ENCODE results near the gene WDR75. TPM values are rescaled to one million over a fixed set of nuclear protein-coding genes. Genes with fewer than 3 reads are reported as not detected.

The WDR75 gene
- polyA plus RNA-seq, 1 donor (not counting 4 experiments of a cell fraction or from before 2014, with no cell fraction given) = 60.4 TPM

DNA sequence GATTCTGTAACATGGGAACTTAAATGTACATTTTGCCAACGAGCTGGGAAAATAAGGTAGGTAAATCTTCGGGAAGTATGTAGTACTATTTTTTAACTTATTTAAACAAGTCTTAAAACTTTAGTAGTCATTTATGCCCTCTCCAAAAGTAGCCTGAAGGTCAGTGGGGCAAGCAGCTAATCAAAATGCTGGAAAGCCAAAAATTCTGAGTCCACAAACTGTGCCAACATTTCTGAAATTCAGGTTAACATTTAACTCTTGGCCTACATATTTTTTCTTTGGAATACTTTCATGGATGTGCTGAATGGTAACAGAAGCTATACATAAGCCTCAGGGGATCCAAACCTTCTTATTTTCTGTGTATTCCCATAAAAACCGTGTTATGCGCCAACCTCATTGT is 26.3 kb downstream of the WDR75 start:
- FAIRE-seq (no peak), DNase-seq (ENCODE audit: low read depth, low spot score) (no peak)
- Histone ChIP-seq H3K27ac (ENCODE audit: control insufficient read depth, insufficient read depth, low read length) (no peak overlapping the region), H4K20me1 (ENCODE audit: control insufficient read depth, extremely low read depth, insufficient read depth, low read length) (no peaks in the 10 kb centered on the region), H3K36me3 (ENCODE audit: control insufficient read depth in 2 of 2, extremely low read depth in 1 of 2, insufficient read depth in 2 of 2, low read length in 2 of 2) (peaks cover 24 to 26% of the 10 kb centered on the region in 2 experiments), H3K9me1 (ENCODE audit: control insufficient read depth, extremely low read depth, insufficient read depth, low read length) (no peaks in the 10 kb centered on the region), H3K79me2 (ENCODE audit: control insufficient read depth, insufficient read depth, low read length) (no peaks in the 10 kb centered on the region), H3K4me3 (ENCODE audit: control insufficient read depth in 2 of 3, extremely low read depth in 1 of 3, insufficient read depth in 2 of 3, low read depth in 1 of 3, low read length in 3 of 3) (no peak overlapping the region), H3K4me2 (ENCODE audit: control insufficient read depth, extremely low read depth, insufficient read depth, low read depth, low read length) (no peak overlapping the region), H2AFZ (ENCODE audit: control insufficient read depth, low read length) (no peak overlapping the region), H3K27me3 (ENCODE audit: control insufficient read depth, extremely low read depth, insufficient read depth, low read length) (no peaks in the 10 kb centered on the region), H3K9me3 (ENCODE audit: control insufficient read depth, low read depth, low read length) (no peaks in the 10 kb centered on the region), H3K9ac (ENCODE audit: control insufficient read depth, extremely low read depth, insufficient read depth, low read length) (no peak overlapping the region), H3K4me1 (ENCODE audit: control insufficient read depth, extremely low read depth, insufficient read depth, low read length) (no peaks in the 10 kb centered on the region)
- dilution Hi-C loops (cut with MboI; ENCODE audit: extremely low pct_ligation_motif_present, low sequenced_read_pairs) = loop anchor here (25.0 kb wide), 1 partner anchor 170 kb away; no protein-coding TSS in a partner anchor
- TF ChIP-seq, protein P1, sequence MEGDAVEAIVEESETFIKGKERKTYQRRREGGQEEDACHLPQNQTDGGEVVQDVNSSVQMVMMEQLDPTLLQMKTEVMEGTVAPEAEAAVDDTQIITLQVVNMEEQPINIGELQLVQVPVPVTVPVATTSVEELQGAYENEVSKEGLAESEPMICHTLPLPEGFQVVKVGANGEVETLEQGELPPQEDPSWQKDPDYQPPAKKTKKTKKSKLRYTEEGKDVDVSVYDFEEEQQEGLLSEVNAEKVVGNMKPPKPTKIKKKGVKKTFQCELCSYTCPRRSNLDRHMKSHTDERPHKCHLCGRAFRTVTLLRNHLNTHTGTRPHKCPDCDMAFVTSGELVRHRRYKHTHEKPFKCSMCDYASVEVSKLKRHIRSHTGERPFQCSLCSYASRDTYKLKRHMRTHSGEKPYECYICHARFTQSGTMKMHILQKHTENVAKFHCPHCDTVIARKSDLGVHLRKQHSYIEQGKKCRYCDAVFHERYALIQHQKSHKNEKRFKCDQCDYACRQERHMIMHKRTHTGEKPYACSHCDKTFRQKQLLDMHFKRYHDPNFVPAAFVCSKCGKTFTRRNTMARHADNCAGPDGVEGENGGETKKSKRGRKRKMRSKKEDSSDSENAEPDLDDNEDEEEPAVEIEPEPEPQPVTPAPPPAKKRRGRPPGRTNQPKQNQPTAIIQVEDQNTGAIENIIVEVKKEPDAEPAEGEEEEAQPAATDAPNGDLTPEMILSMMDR (optimal IDR thresholded peaks at IDR 0.05 in 1 of 3, IDR thresholded peaks at IDR 0.05 in 1 of 3, conservative IDR thresholded peaks at IDR 0.05 in 1 of 3; ENCODE audit: extremely low read depth in 1 of 3, insufficient read depth in 2 of 3, low read length in 3 of 3) = no peak
- TF ChIP-seq EZH2 (IDR thresholded peaks at IDR 0.05; ENCODE audit: low read length) = no peak

- H3K9me1 ChIP-seq (ENCODE audit: control insufficient read depth, extremely low read depth, insufficient read depth, low read length) = no peaks in the 10 kb centered on the region
- dilution Hi-C loops (cut with MboI; ENCODE audit: extremely low pct_ligation_motif_present, low sequenced_read_pairs) = loop anchor here (25.0 kb wide), 1 partner anchor 163 kb away; no protein-coding TSS in a partner anchor
Observed at GRCh38 chr2:189474526-189474925, 33.3 kb downstream of the WDR75 start.

More at GRCh38 chr2:189474526-189474925, 33.3 kb downstream of the WDR75 start:
- TF ChIP-seq, protein P1 (optimal IDR thresholded peaks at IDR 0.05 in 1 of 3, IDR thresholded peaks at IDR 0.05 in 1 of 3, conservative IDR thresholded peaks at IDR 0.05 in 1 of 3; ENCODE audit: extremely low read depth in 1 of 3, insufficient read depth in 2 of 3, low read length in 3 of 3) = no peak
- no peak for TF ChIP-seq EZH2 (IDR thresholded peaks at IDR 0.05; ENCODE audit: low read length)
- H3K79me2 ChIP-seq (ENCODE audit: control insufficient read depth, insufficient read depth, low read length) = no peaks in the 10 kb centered on the region
- H3K4me1 ChIP-seq (ENCODE audit: control insufficient read depth, extremely low read depth, insufficient read depth, low read length) = no peaks in the 10 kb centered on the region
- H3K4me3 ChIP-seq (ENCODE audit: control insufficient read depth in 2 of 3, extremely low read depth in 1 of 3, insufficient read depth in 2 of 3, low read depth in 1 of 3, low read length in 3 of 3) = no peak overlapping the region
- H3K9ac ChIP-seq (ENCODE audit: control insufficient read depth, extremely low read depth, insufficient read depth, low read length) = no peak overlapping the region
- H3K27ac ChIP-seq (ENCODE audit: control insufficient read depth, insufficient read depth, low read length) = no peak overlapping the region
- peaks cover 13 to 14% of the 10 kb centered on the region in 2 experiments for H3K36me3 ChIP-seq (ENCODE audit: control insufficient read depth in 2 of 2, extremely low read depth in 1 of 2, insufficient read depth in 2 of 2, low read length in 2 of 2)
- no peaks in the 10 kb centered on the region for H3K9me3 ChIP-seq (ENCODE audit: control insufficient read depth, low read depth, low read length)
- H4K20me1 ChIP-seq (ENCODE audit: control insufficient read depth, extremely low read depth, insufficient read depth, low read length) = no peaks in the 10 kb centered on the region
- no peak for FAIRE-seq
- H3K27me3 ChIP-seq (ENCODE audit: control insufficient read depth, extremely low read depth, insufficient read depth, low read length) = no peaks in the 10 kb centered on the region
- no peak overlapping the region for H3K4me2 ChIP-seq (ENCODE audit: control insufficient read depth, extremely low read depth, insufficient read depth, low read depth, low read length)
- no peak for DNase-seq (ENCODE audit: low read depth, low spot score)
- no peak overlapping the region for H2AFZ ChIP-seq (ENCODE audit: control insufficient read depth, low read length)
